Ecto neural progenitor cell (in vitro differentiated cells): ENCODE results near the gene ANO4.
A peak's percentile ranks its signal among the peaks of the same experiment; 100 is the strongest.

Experiments used
- DNase-seq: peaks from one replicate; pipeline ENCODE4 v3.0.0-alpha.2; 2018; ENCODE audit warnings: low spot score

The ANO4 gene

GRCh38 chr12:100794441-100795173 lies at the start of gene ANO4:
ANO4 (plus strand) TSS chr12:100794776; CDS start chr12:100901786, 107,010 bp downstream.
- DNase-seq: peak; percentile 63

GRCh38 chr12:100745378-100746071 lies 49.1 kb upstream of the ANO4 start:
- no peak for DNase-seq

GRCh38 chr12:100752841-100753240 lies 41.7 kb upstream of the ANO4 start:
- no peak for DNase-seq

- no peak for DNase-seq
Measured at GRCh38 chr12:100753837-100754236, 40.7 kb upstream of the ANO4 start.

GRCh38 chr12:100755186-100755585 lies 39.4 kb upstream of the ANO4 start:
- DNase-seq: no peak

- no peak for DNase-seq
Measured at GRCh38 chr12:100758083-100758482, 36.5 kb upstream of the ANO4 start.

- no peak for DNase-seq
Measured at GRCh38 chr12:100767371-100767770, 27.2 kb upstream of the ANO4 start.

GRCh38 chr12:100767950-100768349 lies 26.6 kb upstream of the ANO4 start:
- no peak for DNase-seq

GRCh38 chr12:100778967-100779590 lies 15.5 kb upstream of the ANO4 start:
- DNase-seq: no peak

- no peak for DNase-seq
Measured at GRCh38 chr12:100789146-100789545, 5.4 kb upstream of the ANO4 start.

GRCh38 chr12:100789975-100790374 lies 4.6 kb upstream of the ANO4 start:
- no peak for DNase-seq

GRCh38 chr12:100790552-100790951 lies 4.0 kb upstream of the ANO4 start:
- no peak for DNase-seq

- DNase-seq: no peak
Measured at GRCh38 chr12:100793182-100793581, 1.4 kb upstream of the ANO4 start.

- no peak for DNase-seq
Measured at GRCh38 chr12:100795174-100795799, 711 bp downstream of the ANO4 start.

GRCh38 chr12:100795800-100796179 lies 1.2 kb downstream of the ANO4 start:
- no peak for DNase-seq

- no peak for DNase-seq
Measured at GRCh38 chr12:100796621-100797020, 2.0 kb downstream of the ANO4 start.

- DNase-seq: no peak
Measured at GRCh38 chr12:100797246-100797645, 2.7 kb downstream of the ANO4 start.

GRCh38 chr12:100797786-100798185 lies 3.2 kb downstream of the ANO4 start:
- DNase-seq: no peak

GRCh38 chr12:100798286-100799160 lies 3.9 kb downstream of the ANO4 start:
- no peak for DNase-seq

GRCh38 chr12:100799770-100800169 lies 5.2 kb downstream of the ANO4 start:
- DNase-seq: no peak

GRCh38 chr12:100800723-100801122 lies 6.1 kb downstream of the ANO4 start:
- DNase-seq: no peak

- DNase-seq: no peak
Measured at GRCh38 chr12:100801320-100801719, 6.7 kb downstream of the ANO4 start.
